ENCODE measurements around the gene CMTR1.

CMTR1 gene

GRCh38 chr6:37486121-37486839 is 53.3 kb downstream of the CMTR1 start:
- Histone ChIP-seq H3K4me3 (ENCODE audit: low read depth, low read length) (no peak overlapping the region), H3K4me1 (ENCODE audit: control insufficient read depth, insufficient read depth, low read length) (peaks cover 6% of the 10 kb centered on the region), H3K36me3 (ENCODE audit: control insufficient read depth, insufficient read depth, low read length) (0 out of 2 replicates have a peak, but pooled peaks cover 6% of the 10 kb centered on the region), H3K27ac (ENCODE audit: low read depth, low read length) (no peak overlapping the region), H3K9ac (ENCODE audit: low read depth, low read length) (no peak overlapping the region), H3K9me3 (ENCODE audit: control insufficient read depth, insufficient read depth, low read length) (no peaks in the 10 kb centered on the region), H3K27me3 (ENCODE audit: control insufficient read depth, insufficient read depth, low read length) (no peaks in the 10 kb centered on the region)

DNA sequence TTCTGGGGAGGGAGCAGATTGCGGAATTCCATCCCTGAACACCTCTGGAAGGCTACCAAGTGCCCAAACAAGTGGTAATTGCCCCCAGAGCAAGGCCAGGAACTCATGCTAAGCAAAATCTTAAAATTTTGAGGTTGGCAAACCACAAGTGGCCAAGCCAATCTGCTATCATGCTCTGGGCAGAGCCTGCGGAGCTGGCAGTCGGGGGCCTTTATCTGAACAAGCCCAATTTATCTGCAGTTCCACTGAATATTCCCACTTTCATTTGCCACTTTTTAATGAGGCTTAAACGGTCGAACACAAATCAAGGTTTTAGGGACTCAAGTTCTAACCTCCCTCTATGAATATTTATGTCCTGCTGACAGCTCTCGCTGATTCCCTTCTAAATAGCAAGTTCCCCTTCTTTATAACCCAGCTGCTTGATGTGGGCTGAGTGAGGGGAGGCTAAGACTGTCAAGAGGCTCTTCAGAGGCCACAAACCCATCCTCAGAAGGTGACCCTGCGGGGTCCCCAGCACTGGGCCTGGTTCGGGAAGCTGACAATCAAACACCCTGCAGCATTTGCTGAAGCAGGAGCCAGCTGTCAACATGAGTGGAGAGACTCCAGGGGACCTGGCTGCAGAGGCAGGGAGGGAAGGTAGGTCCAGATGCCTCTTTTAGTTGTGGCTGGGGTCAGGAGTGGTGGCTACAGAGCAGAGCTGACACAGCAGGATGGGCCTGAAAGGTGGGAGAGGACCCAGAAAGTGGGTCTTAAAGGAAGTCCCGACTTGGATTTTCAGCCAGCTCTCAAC is 54.8 kb downstream of the CMTR1 start:
- H3K9me3 ChIP-seq (ENCODE audit: control insufficient read depth, insufficient read depth, low read length), result no peaks in the 10 kb centered on the region
- H3K27ac ChIP-seq (ENCODE audit: low read depth, low read length), result no peak overlapping the region
- H3K27me3 ChIP-seq (ENCODE audit: control insufficient read depth, insufficient read depth, low read length), result no peaks in the 10 kb centered on the region
- no peak overlapping the region for H3K9ac ChIP-seq (ENCODE audit: low read depth, low read length)
- H3K4me3 ChIP-seq (ENCODE audit: low read depth, low read length), result no peak overlapping the region
- 0 out of 2 replicates have a peak, but pooled peaks cover 2% of the 10 kb centered on the region for H3K36me3 ChIP-seq (ENCODE audit: control insufficient read depth, insufficient read depth, low read length)
- peaks cover 10% of the 10 kb centered on the region for H3K4me1 ChIP-seq (ENCODE audit: control insufficient read depth, insufficient read depth, low read length)

GRCh38 chr6:37488476-37488875 is 55.5 kb downstream of the CMTR1 start:
- Histone ChIP-seq H3K4me1 (ENCODE audit: control insufficient read depth, insufficient read depth, low read length) (peaks cover 17% of the 10 kb centered on the region), H3K9me3 (ENCODE audit: control insufficient read depth, insufficient read depth, low read length) (no peaks in the 10 kb centered on the region), H3K36me3 (ENCODE audit: control insufficient read depth, insufficient read depth, low read length) (no peaks in the 10 kb centered on the region), H3K4me3 (ENCODE audit: low read depth, low read length) (no peak overlapping the region), H3K9ac (ENCODE audit: low read depth, low read length) (no peak overlapping the region), H3K27me3 (ENCODE audit: control insufficient read depth, insufficient read depth, low read length) (no peaks in the 10 kb centered on the region), H3K27ac (ENCODE audit: low read depth, low read length) (no peak overlapping the region)

GRCh38 chr6:37489697-37490336 is 56.8 kb downstream of the CMTR1 start:
- no peak overlapping the region for H3K27ac ChIP-seq (ENCODE audit: low read depth, low read length)
- no peaks in the 10 kb centered on the region for H3K9me3 ChIP-seq (ENCODE audit: control insufficient read depth, insufficient read depth, low read length)
- no peaks in the 10 kb centered on the region for H3K27me3 ChIP-seq (ENCODE audit: control insufficient read depth, insufficient read depth, low read length)
- no peak overlapping the region for H3K4me3 ChIP-seq (ENCODE audit: low read depth, low read length)
- H3K9ac ChIP-seq (ENCODE audit: low read depth, low read length), result no peak overlapping the region
- H3K4me1 ChIP-seq (ENCODE audit: control insufficient read depth, insufficient read depth, low read length), result peaks cover 20% of the 10 kb centered on the region
- H3K36me3 ChIP-seq (ENCODE audit: control insufficient read depth, insufficient read depth, low read length), result no peaks in the 10 kb centered on the region

DNA sequence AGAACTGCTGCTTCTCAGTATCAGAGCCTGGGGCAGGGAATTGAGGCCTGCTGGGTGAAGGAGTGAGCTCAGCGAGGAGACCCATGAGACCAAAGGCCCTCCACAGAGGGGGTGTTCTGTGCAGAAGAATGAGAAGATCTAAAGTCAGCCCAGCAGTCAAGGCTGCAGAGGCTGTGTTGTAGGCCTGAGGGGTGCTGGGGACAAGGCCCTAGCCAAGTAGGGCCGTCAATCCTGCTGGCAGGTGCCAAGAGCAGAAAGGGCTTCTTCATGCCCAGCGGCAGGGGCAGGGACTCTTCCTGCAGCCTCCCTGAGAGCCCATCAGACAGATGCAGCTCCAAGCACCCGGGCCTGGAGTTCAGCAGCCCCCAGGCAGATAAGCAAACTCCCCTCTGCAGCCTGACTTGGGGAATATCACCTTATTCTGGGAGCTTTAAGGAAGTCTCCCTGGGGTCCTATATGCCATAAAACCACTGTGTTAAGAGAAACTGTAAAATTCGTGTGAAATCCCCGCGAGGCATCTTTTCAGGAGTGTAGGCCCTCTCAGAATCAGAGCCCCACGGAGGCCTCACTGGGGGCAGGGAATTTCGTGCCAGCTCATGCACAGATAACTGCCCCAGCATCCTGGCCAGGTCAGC is 57.6 kb downstream of the CMTR1 start:
- Histone ChIP-seq H3K4me3 (ENCODE audit: low read depth, low read length) (no peak overlapping the region), H3K4me1 (ENCODE audit: control insufficient read depth, insufficient read depth, low read length) (peaks cover 20% of the 10 kb centered on the region), H3K27ac (ENCODE audit: low read depth, low read length) (no peak overlapping the region), H3K9me3 (ENCODE audit: control insufficient read depth, insufficient read depth, low read length) (no peaks in the 10 kb centered on the region), H3K36me3 (ENCODE audit: control insufficient read depth, insufficient read depth, low read length) (no peaks in the 10 kb centered on the region), H3K27me3 (ENCODE audit: control insufficient read depth, insufficient read depth, low read length) (no peaks in the 10 kb centered on the region), H3K9ac (ENCODE audit: low read depth, low read length) (no peak overlapping the region)

- Histone ChIP-seq H3K9me3 (ENCODE audit: control insufficient read depth, insufficient read depth, low read length) (no peaks in the 10 kb centered on the region), H3K4me3 (ENCODE audit: low read depth, low read length) (no peak overlapping the region), H3K36me3 (ENCODE audit: control insufficient read depth, insufficient read depth, low read length) (no peaks in the 10 kb centered on the region), H3K27me3 (ENCODE audit: control insufficient read depth, insufficient read depth, low read length) (no peaks in the 10 kb centered on the region), H3K4me1 (ENCODE audit: control insufficient read depth, insufficient read depth, low read length) (peaks cover 20% of the 10 kb centered on the region), H3K27ac (ENCODE audit: low read depth, low read length) (no peak overlapping the region), H3K9ac (ENCODE audit: low read depth, low read length) (no peak overlapping the region)
Measured at GRCh38 chr6:37491171-37491829, 58.3 kb downstream of the CMTR1 start.

DNA sequence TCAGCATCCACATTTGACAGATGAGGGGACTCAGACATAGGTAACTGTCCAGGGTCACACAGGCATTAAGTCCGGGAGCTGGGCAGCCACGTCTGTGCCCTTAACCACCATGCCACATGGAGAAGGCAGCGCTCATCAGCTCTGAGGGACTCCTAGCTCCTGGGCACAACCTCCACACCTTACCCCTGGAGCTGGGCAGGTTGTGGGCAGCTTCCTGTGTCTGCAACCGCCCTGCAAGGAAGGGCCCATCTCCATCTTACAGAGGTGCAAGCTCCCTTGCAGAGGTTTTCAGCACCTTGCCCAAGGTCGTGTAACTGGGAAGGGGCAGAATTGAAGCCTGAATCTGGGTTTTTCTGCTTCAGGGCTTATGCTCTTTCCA is 58.8 kb downstream of the CMTR1 start:
- Histone ChIP-seq H3K9me3 (ENCODE audit: control insufficient read depth, insufficient read depth, low read length) (no peaks in the 10 kb centered on the region), H3K36me3 (ENCODE audit: control insufficient read depth, insufficient read depth, low read length) (no peaks in the 10 kb centered on the region), H3K27me3 (ENCODE audit: control insufficient read depth, insufficient read depth, low read length) (no peaks in the 10 kb centered on the region), H3K9ac (ENCODE audit: low read depth, low read length) (no peak overlapping the region), H3K4me1 (ENCODE audit: control insufficient read depth, insufficient read depth, low read length) (peaks cover 20% of the 10 kb centered on the region), H3K4me3 (ENCODE audit: low read depth, low read length) (no peak overlapping the region), H3K27ac (ENCODE audit: low read depth, low read length) (peak overlapping the region; percentile 62)

DNA sequence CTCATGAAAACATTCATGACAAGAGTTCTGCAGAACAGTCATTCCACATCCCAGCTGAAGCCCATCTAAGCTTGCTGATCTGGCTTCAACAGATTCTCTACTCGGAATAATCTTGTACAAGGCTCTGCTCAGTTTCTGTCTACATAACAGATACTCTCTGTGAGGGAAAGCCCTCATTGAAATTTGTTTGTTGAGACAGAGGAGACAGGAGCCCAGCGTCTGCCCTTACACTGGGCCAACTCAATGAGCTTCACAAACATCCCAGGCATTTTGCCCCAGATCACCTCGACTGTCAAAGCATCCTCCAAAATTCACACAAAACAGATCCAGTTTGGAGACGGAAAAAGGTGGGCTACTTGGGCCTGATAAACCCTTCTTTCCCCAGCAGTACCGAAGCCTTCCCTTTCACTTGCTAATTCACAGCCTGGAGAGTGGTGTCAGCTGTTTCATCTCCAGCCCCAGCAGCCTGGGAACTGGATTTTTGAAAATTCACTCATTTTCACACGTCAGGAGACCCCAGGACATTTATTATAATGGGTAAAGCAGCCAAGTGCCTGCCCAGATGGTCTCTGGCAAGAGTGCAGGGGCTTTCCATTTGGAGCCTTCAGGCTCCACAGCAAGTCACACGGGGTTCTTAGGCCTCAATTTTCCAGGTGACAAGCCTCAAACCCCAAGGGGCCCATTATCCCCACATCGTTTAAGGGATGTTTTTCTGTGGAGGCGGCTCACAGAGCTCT is 59.4 kb downstream of the CMTR1 start:
- H3K36me3 ChIP-seq (ENCODE audit: control insufficient read depth, insufficient read depth, low read length), result no peaks in the 10 kb centered on the region
- H3K9ac ChIP-seq (ENCODE audit: low read depth, low read length), result no peak overlapping the region
- peaks cover 20% of the 10 kb centered on the region for H3K4me1 ChIP-seq (ENCODE audit: control insufficient read depth, insufficient read depth, low read length)
- no peaks in the 10 kb centered on the region for H3K9me3 ChIP-seq (ENCODE audit: control insufficient read depth, insufficient read depth, low read length)
- H3K4me3 ChIP-seq (ENCODE audit: low read depth, low read length), result no peak overlapping the region
- H3K27ac ChIP-seq (ENCODE audit: low read depth, low read length), result peak overlapping the region; percentile 62
- no peaks in the 10 kb centered on the region for H3K27me3 ChIP-seq (ENCODE audit: control insufficient read depth, insufficient read depth, low read length)

DNA sequence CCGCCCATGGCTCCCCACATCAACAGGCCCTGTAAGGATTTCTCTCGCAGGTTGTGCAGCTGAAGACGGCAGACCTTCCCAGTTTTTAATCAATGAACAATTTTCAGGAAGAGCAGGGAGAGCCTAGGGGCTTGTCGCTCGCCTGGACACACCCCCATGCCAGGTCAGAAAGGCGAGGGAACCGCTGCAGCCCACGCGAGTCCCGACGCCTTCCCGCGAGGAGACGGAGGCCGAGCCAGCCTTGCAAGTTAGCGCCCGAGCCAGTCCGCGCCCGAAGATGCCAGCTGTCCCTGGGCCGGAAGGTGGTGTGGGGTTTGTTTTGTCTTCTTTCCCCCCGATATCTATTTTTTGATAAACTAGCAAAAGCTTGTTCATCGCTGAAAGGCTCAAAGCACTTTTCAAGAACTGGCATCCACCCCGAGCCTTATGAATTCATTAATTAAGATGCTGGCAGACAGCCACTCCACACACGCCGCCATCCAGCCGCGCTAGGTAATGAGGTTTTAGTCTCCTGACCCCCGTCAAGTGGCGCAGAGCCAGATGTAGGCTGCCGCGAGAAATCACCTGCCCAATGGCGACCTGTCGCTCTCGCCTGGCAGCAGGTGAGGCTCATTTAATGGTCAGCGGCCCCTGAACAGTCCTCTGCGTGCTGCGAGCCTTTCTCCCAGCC is 60.1 kb downstream of the CMTR1 start:
- H3K27ac ChIP-seq (ENCODE audit: low read depth, low read length), result peak overlapping the region; percentile 62
- H3K4me3 ChIP-seq (ENCODE audit: low read depth, low read length), result no peak overlapping the region
- no peak overlapping the region for H3K9ac ChIP-seq (ENCODE audit: low read depth, low read length)
- H3K9me3 ChIP-seq (ENCODE audit: control insufficient read depth, insufficient read depth, low read length), result no peaks in the 10 kb centered on the region
- H3K27me3 ChIP-seq (ENCODE audit: control insufficient read depth, insufficient read depth, low read length), result no peaks in the 10 kb centered on the region
- H3K4me1 ChIP-seq (ENCODE audit: control insufficient read depth, insufficient read depth, low read length), result peaks cover 20% of the 10 kb centered on the region
- no peaks in the 10 kb centered on the region for H3K36me3 ChIP-seq (ENCODE audit: control insufficient read depth, insufficient read depth, low read length)

GRCh38 chr6:37493661-37493995 is 60.6 kb downstream of the CMTR1 start:
- H3K9me3 ChIP-seq (ENCODE audit: control insufficient read depth, insufficient read depth, low read length), result no peaks in the 10 kb centered on the region
- H3K27ac ChIP-seq (ENCODE audit: low read depth, low read length), result no peak overlapping the region
- H3K4me1 ChIP-seq (ENCODE audit: control insufficient read depth, insufficient read depth, low read length), result peaks cover 20% of the 10 kb centered on the region
- H3K9ac ChIP-seq (ENCODE audit: low read depth, low read length), result no peak overlapping the region
- no peaks in the 10 kb centered on the region for H3K27me3 ChIP-seq (ENCODE audit: control insufficient read depth, insufficient read depth, low read length)
- H3K4me3 ChIP-seq (ENCODE audit: low read depth, low read length), result no peak overlapping the region
- H3K36me3 ChIP-seq (ENCODE audit: control insufficient read depth, insufficient read depth, low read length), result no peaks in the 10 kb centered on the region

All from HUES48 (cell line).